Osteoblast (primary cell): ENCODE data around the gene ADIPOR2. TPM values are rescaled to one million over a fixed set of nuclear protein-coding genes. Genes with fewer than 3 reads are reported as not detected.

ENCODE experiments used
- DNase-seq: peaks from one replicate; pipeline ENCODE4 v3.0.0; 2011; ENCODE audit warnings: low spot score, mixed read lengths; ENCODE audit not compliant: insufficient read length; ENCODE audit errors: missing footprints
- H2AFZ ChIP-seq: 2 replicates; pipeline ENCODE4 v1.6.0; 2011; ENCODE audit warnings: mild to moderate bottlenecking, low read length
- H3K27ac ChIP-seq: 2 replicates; pipeline ENCODE4 v1.5.1; 2011; ENCODE audit warnings: mild to moderate bottlenecking, low read depth, low read length, moderate library complexity
- H3K27me3 ChIP-seq: 2 replicates; pipeline ENCODE4 v1.6.0; 2012; ENCODE audit warnings: mild to moderate bottlenecking, control low read depth, inconsistent platforms, low read length, moderate library complexity; ENCODE audit not compliant: insufficient read depth
- H3K36me3 ChIP-seq: 2 replicates; pipeline ENCODE4 v1.5.1; 2011; ENCODE audit warnings: mild to moderate bottlenecking, low read length, control low read depth, moderate library complexity; ENCODE audit not compliant: insufficient read depth
- H3K4me1 ChIP-seq: 2 replicates; pipeline ENCODE4 v1.5.1; 2011; ENCODE audit warnings: mild to moderate bottlenecking, low read length, control low read depth, moderate library complexity; ENCODE audit not compliant: insufficient read depth
- H3K4me2 ChIP-seq: 2 replicates; pipeline ENCODE4 v1.6.0; 2011; ENCODE audit warnings: mild to moderate bottlenecking, low read length; ENCODE audit not compliant: insufficient read depth
- H3K4me3 ChIP-seq: fragments of 200-600 bp; sonication (generic); 3 replicates; pipeline ENCODE4 v1.5.1; 2012; ENCODE audit warnings: mild to moderate bottlenecking, low read length, inconsistent platforms; ENCODE audit not compliant: insufficient read depth
- H3K79me2 ChIP-seq: 2 replicates; pipeline ENCODE4 v1.6.0; 2012; ENCODE audit warnings: mild to moderate bottlenecking, low read length, control low read depth, inconsistent platforms; ENCODE audit not compliant: insufficient read depth
- H3K9me3 ChIP-seq: 2 replicates; pipeline ENCODE4 v1.5.1; 2011; ENCODE audit warnings: low read depth, low read length, control low read depth
- H4K20me1 ChIP-seq: 2 replicates; pipeline ENCODE4 v1.6.0; 2012; ENCODE audit warnings: mild to moderate bottlenecking, low read length, control low read depth; ENCODE audit not compliant: insufficient read depth
- total RNA-seq: library from RNA; depleted of rRNA; stranded (reverse); fragments of >200 nt; gene quantifications from 2 replicates; pipeline ENCODE4 v1.2.3, GENCODE V29; 2012
- TF ChIP-seq, protein P1 (sequence below): IDR thresholded peaks from 2 replicates; pipeline ENCODE4 v1.5.1; 2011; ENCODE audit warnings: mild to moderate bottlenecking, low read depth, low read length, moderate library complexity; ENCODE audit errors: extremely low read depth

The ADIPOR2 gene
- total RNA-seq, 1 donor, result 32.2 TPM

- Histone ChIP-seq H4K20me1 (no peaks in the 10 kb centered on the region), H3K9me3 (no peaks in the 10 kb centered on the region), H3K79me2 (peaks cover 16% of the 10 kb centered on the region), H3K27ac (no peak overlapping the region), H3K27me3 (no peaks in the 10 kb centered on the region), H3K36me3 (no peaks in the 10 kb centered on the region), H3K4me1 (no peaks in the 10 kb centered on the region), H3K4me3 (no peak overlapping the region), H2AFZ (no peak overlapping the region), H3K4me2 (no peak overlapping the region)
- TF ChIP-seq, protein P1, sequence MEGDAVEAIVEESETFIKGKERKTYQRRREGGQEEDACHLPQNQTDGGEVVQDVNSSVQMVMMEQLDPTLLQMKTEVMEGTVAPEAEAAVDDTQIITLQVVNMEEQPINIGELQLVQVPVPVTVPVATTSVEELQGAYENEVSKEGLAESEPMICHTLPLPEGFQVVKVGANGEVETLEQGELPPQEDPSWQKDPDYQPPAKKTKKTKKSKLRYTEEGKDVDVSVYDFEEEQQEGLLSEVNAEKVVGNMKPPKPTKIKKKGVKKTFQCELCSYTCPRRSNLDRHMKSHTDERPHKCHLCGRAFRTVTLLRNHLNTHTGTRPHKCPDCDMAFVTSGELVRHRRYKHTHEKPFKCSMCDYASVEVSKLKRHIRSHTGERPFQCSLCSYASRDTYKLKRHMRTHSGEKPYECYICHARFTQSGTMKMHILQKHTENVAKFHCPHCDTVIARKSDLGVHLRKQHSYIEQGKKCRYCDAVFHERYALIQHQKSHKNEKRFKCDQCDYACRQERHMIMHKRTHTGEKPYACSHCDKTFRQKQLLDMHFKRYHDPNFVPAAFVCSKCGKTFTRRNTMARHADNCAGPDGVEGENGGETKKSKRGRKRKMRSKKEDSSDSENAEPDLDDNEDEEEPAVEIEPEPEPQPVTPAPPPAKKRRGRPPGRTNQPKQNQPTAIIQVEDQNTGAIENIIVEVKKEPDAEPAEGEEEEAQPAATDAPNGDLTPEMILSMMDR, result no peak
- DNase-seq, result no peak
Observed at GRCh38 chr12:1768615-1769014, 77.7 kb downstream of the ADIPOR2 start.

- no peaks in the 10 kb centered on the region for H4K20me1 ChIP-seq
- no peaks in the 10 kb centered on the region for H3K9me3 ChIP-seq
- H3K36me3 ChIP-seq, result no peaks in the 10 kb centered on the region
- no peak overlapping the region for H3K4me3 ChIP-seq
- no peak overlapping the region for H3K27ac ChIP-seq
- H3K27me3 ChIP-seq, result no peaks in the 10 kb centered on the region
- H3K4me2 ChIP-seq, result no peak overlapping the region
- TF ChIP-seq, protein P1, result no peak
- H3K79me2 ChIP-seq, result peaks cover 14% of the 10 kb centered on the region
- H3K4me1 ChIP-seq, result no peaks in the 10 kb centered on the region
- no peak for DNase-seq
- no peak overlapping the region for H2AFZ ChIP-seq
Observed at GRCh38 chr12:1769809-1770494, 79.1 kb downstream of the ADIPOR2 start.

DNA sequence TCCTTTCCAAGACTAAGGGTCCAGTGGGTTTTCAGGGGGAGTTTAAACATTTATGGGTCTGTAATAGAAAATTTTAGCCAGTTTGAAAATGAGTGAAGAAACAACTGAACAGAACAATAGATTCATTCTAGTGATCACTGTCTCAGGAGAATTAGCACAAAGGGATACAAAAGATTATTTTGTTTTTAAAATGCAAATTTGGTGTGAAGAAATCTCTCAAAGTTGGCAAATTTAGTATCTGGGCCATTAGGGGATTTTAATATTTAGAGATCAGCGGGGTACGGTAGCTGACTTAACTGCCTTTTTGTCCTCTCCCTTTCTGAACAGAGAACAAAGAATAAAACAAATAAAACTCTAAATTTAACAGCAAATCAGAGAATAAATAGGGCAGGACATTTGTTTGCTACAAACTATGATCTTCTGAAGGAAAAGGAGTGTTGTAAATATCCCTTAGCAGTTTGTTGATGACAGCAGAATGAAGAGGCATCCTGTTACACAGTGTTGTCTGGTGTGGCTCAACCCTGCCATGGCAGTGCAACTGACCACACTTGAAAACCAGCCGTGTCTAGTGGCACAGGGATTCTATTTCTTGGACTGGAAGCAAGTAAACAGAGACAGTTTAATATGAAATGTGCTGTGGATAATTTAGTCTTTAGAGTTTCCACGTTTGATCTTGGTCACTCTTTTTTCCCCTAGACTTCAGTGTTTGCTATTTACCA is 83.2 kb downstream of the ADIPOR2 start:
- H3K4me2 ChIP-seq, result no peak overlapping the region
- no peak for DNase-seq
- no peaks in the 10 kb centered on the region for H3K9me3 ChIP-seq
- H3K36me3 ChIP-seq, result no peaks in the 10 kb centered on the region
- no peak overlapping the region for H3K4me3 ChIP-seq
- no peak overlapping the region for H2AFZ ChIP-seq
- peaks cover 6% of the 10 kb centered on the region for H3K79me2 ChIP-seq
- H4K20me1 ChIP-seq, result peaks cover 7% of the 10 kb centered on the region
- no peaks in the 10 kb centered on the region for H3K27me3 ChIP-seq
- peaks cover 31% of the 10 kb centered on the region for H3K4me1 ChIP-seq
- TF ChIP-seq, protein P1, result no peak
- no peak overlapping the region for H3K27ac ChIP-seq

DNA sequence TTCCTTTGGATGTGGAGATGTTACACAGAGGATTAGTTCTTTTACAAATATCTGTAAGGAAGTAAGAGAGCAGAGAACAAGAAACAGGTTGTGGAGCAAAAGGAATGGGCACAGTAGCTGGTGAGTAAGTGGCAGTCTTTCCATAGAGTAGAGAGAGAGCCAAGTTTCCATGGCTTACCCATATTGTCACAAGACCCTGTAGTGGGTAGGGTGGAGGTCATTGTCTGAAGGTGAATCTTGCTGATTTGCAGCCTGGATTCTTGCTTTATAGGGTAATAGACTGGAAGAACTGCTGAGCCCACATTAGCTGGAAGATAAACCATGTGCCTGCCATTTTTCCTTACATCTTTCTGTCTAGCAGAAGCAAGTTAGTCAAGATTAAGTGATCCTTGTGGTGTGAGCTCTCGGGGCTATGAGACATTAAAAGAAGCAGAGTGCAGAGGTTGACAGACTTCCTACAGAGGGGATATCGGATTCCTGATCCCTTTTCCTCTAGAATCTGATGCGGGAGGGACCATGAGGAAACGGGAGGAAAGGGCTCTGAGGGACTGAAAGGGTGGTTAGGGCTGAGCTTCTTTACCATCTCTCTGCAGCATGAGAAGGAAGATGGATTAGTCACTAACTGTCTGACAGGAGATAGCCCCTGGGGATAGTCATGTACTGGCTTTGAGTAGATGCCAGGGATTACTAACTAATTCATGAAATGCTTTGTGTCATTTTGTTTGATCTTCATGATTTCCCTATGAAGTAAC is 85.5 kb downstream of the ADIPOR2 start:
- Histone ChIP-seq H3K79me2 (peaks cover 5% of the 10 kb centered on the region), H3K4me2 (peak overlapping the region; percentile 80), H3K9me3 (no peaks in the 10 kb centered on the region), H2AFZ (no peak overlapping the region), H4K20me1 (peaks cover 7% of the 10 kb centered on the region), H3K4me1 (peaks cover 40% of the 10 kb centered on the region), H3K4me3 (peak overlapping the region; percentile 41), H3K27ac (peak overlapping the region; percentile 68), H3K36me3 (no peaks in the 10 kb centered on the region), H3K27me3 (no peaks in the 10 kb centered on the region)
- TF ChIP-seq, protein P1, result no peak
- no peak for DNase-seq
